ENCODE results near the gene BNC2.

GRCh38 chr9:16823906-16824305 is 46.6 kb downstream of the BNC2 start:
- TF ChIP-seq CTCF (IDR thresholded peaks at IDR 0.05) = no peak
- no peak for TF ChIP-seq POLR2A (IDR thresholded peaks at IDR 0.05)
- TF ChIP-seq EP300 (IDR thresholded peaks at IDR 0.05) = no peak
- no peak for TF ChIP-seq POLR2AphosphoS5 (IDR thresholded peaks at IDR 0.05)
